Right hindlimb (tissue), 1 donor: ENCODE measurements around the gene PRPF19.

Source experiments
- DNase-seq: peaks from one replicate; pipeline ENCODE4 v3.0.0-alpha.2; 2018

Gene PRPF19

GRCh38 chr11:60937144-60937527 is 30.8 kb upstream of the PRPF19 start:
- DNase-seq, result no peak

GRCh38 chr11:60936467-60937143 is 30.2 kb upstream of the PRPF19 start:
- DNase-seq, result no peak

DNA sequence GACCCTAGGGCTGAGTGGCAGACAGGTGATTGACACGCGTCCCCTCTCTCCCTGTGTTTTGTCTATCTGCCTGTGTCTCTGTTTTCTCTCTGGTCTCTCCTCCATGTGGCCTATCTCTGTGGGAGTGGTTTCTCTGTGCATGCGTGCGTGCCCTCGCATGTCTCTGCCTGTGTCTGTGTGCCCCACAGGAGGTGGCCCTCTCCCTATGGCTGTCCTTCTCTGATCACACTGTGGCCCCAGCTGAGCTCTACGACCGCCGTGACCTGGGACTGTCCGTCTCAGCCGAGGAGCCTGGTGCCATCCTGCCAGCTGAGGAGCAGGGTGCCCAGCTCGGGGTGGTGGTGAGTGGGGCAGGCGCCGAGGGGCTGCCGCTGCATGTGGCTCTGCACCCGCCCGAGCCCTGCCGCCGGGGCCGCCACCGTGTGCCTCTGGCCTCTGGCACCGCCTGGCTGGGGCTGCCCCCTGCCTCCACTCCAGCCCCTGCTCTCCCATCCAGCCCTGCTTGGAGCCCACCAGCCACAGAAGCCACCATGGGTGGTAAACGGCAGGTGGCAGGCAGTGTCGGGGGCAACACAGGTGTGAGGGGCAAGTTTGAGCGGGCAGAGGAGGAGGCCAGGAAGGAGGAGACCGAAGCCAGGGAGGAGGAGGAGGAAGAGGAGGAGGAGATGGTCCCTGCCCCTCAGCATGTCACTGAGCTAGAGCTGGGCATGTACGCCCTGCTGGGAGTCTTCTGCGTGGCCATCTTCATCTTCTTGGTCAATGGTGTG is 29.5 kb upstream of the PRPF19 start:
- no peak for DNase-seq

GRCh38 chr11:60934790-60935605 is 28.6 kb upstream of the PRPF19 start:
- no peak for DNase-seq

DNA sequence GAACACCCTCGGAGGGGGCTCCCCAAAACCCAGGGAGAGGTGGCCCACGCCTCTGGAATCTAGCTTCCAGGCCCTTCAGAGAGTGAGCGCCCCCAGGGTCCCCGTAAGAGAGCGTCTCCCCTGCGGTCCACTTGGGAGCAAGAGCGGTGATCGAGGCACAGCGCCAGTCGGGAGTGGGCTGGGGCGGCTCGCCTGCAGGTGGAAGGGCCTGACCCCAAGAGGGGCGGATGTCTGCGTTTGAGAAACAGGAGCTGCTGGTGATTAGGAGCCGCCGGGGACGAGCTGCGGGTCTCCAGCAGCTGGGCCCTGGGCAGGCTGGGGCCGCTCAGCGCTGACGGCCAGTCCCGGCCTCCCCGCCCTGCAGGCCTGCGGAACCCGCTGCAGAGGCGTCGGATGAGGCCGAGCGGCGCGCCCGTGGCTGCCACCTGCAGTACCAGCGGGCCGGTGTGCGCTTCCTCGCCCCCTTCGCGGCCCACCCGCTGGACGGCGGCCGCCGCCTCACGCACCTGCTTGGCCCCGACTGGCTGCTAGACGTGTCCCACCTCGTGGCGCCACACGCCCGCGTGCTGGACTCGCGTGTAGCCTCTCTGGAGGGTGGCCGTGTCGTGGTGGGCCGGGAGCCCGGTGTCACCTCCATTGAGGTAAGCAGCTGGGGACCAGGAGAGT is 27.9 kb upstream of the PRPF19 start:
- DNase-seq, result no peak

GRCh38 chr11:60933416-60934123 is 27.2 kb upstream of the PRPF19 start:
- DNase-seq, result no peak

- DNase-seq, result no peak
Measured at GRCh38 chr11:60932605-60933356, 26.4 kb upstream of the PRPF19 start.

DNA sequence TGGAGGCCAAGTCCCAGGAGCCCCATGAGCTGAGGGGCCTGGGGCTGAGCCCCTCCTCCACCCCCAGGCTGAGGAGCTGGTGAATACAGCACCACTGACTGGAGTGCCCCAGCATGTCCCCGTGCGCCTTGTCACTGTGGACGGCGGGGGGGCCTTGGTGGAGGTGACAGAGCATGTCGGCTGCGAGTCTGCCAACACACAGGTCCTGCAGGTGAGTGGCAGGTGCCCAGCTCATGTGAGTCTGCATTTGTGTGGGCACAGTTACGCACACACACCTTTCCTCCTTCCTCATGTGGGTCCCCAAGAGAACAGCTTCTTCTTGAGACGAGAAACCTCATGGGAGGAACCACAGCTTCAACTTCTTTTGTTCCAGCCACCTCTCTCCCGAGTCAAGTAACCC is 25.5 kb upstream of the PRPF19 start:
- DNase-seq, result no peak

- DNase-seq, result no peak
Measured at GRCh38 chr11:60930394-60930793, 24.0 kb upstream of the PRPF19 start.

- DNase-seq, result no peak
Measured at GRCh38 chr11:60929764-60930163, 23.4 kb upstream of the PRPF19 start.

GRCh38 chr11:60928563-60929001 is 22.2 kb upstream of the PRPF19 start:
- DNase-seq, result no peak

DNA sequence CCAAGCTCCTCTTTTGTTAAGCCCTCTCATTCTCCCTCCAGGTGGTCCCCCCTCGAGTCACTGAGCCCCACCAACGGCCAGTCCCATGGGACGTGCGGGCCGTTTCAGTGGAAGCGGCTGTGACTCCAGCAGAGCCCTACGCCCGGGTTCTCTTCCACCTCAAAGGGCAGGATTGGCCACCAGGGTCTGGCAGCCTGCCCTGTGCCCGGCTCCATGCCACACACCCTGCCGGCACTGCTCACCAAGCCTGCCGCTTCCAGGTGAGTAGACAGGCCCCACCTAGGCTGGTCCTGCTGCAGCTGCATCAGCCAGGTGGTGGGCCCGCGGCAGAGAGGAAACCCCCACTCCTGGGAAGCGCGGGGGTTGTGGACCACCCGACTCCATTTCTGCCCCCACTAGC is 21.2 kb upstream of the PRPF19 start:
- DNase-seq, result no peak

DNA sequence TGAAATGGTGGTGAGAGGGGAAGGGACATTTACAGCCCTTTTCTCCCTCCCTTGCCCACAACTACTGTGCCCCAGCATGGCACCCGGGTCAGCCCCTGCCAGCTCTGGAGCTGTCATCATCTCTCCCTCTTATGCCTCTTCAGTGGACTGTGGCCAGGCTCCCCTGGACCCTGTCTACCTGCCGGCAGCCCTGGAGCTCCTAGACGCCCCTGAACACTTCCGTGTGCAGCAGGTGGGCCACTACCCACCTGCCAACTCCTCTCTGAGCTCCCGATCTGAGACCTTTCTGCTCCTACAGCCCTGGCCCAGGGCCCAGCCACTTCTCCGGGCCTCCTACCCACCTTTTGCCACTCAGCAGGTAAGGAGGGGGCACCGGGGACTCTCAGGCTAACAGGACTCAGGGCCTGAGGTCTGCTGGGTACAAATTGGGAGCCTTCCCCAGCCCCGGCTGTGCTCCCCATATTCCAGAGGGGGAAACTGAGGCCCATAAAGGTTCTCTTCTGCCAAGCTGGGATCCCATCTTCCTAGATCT is 20.7 kb upstream of the PRPF19 start:
- DNase-seq, result no peak

DNA sequence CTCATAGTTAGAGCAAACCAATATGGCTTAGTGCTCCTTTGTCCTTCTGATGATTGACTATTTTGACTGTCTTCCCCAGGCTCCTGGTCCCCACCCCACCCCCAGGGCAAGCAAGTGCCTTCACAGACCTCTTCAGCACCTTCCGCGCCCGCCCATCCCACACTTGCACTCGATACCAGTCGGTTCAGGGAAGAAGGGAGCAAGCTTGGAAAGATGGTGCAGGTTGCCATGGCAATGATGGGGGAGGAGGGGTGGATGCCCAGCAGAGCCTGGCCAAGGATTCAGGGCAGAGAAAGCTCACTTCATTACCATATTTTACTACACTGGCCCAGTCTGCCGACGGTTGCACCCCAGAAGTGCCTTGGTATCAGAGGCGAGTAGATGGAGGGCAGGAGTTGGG is 20.1 kb upstream of the PRPF19 start:
- no peak for DNase-seq

DNA sequence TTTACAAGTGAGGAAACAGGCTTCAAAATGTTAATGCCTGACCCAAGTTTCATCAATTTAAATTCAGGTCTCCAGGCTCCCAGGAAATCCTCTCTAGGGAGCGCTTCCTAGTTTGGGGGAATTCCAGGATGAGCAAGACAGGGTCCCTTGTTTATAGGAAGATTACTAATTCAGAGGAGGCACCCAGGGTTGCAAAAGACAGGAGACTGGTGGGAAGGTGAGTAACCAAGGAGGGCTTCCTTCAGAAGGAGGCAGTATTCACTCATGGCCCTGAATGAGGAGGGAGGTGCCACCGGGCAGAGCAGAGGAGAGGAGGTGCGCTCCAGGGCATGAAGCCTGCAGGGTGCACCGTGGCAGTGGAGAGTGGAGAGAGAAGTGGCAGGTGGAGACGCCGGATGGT is 19.5 kb upstream of the PRPF19 start:
- no peak for DNase-seq

DNA sequence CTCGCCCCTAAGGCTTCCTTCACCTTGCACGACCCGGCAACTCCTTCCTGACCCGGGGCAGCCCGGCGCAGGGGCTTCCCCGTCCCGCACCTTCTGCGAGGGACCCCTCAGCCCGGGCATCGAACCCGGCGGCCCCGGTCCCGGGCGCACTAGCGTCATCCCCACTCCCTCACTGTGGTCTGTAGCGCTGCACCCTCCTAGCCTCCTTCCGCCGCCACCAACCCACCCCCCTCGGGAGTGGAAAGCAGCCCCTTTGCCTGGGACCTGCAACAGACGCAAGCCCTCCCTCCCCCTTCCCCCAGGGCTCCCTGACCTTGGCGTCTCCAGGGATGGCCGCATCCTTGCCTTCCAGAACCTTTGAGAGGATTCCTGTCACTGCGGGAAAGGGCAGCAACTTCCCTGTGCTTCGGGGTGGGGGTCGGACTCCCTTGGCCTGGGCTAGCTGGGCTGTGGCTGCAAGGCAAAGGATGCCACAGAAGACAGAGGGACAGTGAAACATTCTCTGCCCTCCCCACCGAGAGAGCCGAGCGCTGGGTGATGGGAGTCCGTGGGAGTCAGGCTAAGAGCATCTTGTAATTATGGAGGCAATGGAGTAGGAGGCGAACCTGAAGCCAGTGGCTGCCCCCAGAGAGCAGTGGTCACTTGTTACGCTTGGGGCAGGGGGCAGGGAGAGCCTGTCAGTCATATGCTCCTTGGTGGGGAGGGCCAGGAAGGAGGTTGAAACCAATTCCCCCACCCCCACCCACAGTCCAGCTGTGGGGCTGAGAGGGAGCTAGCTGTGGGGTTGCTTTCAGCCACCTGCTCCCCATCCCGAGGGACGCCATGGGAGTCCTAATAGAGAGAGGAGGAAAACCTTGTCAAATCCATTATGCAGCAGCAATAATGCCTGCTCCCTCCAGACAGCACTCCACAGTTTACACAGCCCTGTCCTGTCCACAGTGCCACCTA is 18.8 kb upstream of the PRPF19 start:
- no peak for DNase-seq

DNA sequence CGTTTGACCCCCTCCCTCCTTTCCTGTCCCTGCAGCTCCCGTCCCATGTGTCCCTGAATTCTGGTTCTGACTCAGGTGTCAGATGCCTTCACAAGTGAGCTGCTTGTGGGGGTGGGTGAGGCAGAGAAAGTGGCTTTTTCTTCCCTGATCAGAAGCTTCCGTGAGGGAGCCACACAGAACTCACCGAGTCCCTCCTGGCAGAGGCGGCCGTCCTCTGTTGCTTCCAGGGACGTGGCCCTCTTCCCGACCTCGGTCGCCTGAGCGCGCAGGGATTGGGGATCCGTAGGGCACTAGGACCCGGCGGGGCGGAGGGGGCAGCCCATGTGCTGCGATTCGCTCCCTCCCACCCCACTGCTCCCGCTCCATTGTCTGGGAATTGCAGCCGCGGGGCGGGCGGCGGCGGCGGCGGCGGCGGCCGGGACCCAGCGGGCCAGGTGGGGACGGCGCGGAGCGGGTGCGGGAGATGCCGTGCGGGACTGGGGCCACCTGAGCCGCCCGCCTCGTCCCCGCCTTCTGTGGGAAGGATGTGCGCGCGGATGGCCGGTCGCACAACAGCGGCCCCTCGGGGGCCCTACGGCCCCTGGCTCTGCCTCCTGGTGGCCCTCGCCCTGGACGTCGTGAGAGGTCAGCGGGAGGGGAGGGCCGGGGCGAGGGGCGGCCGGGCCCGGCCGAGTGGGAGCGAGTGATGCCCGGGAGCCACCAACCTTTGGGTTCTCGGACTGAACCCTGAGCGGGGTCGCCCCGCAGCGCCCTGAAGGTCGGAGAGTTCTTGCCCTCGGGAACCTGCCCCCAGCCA is 17.9 kb upstream of the PRPF19 start, which contains the start of gene TMEM132A:
TMEM132A (plus strand) TSS at position 351 of the 796 bp plus-strand sequence; CDS start at position 525, 174 bp downstream.
- peak; percentile 87 for DNase-seq

- DNase-seq, result no peak
Measured at GRCh38 chr11:60923800-60924109, 17.4 kb upstream of the PRPF19 start.

DNA sequence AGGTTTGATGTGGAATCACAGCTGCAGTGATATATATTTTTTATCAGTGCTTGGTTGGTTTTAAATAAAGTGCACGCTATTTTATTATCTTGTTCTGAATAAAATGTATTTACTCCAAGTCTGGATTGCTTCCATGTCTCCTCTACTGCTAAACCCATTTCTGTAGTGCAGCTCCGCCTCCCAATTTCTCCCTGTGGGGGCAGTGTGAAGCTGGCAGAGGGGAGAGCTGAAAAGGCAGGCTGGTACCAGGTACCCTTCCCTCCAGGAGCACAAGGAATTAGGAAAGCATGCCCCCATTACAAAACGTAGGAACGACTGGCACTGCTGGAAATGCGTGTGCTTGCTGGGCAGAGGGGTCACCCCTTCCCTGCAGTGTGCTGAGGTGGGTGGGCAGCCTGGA is 16.9 kb upstream of the PRPF19 start:
- no peak for DNase-seq
